HG02852 (cell line): ENCODE data around the gene CBX6.

ENCODE experiments used
- ATAC-seq: cut with Tn5 transposase; IDR thresholded peaks from one replicate; pipeline ENCODE4 v1.9.1; 2021; ENCODE audit warnings: mild to moderate bottlenecking, moderate library complexity; ENCODE audit not compliant: unreplicated experiment

CBX6 gene

DNA sequence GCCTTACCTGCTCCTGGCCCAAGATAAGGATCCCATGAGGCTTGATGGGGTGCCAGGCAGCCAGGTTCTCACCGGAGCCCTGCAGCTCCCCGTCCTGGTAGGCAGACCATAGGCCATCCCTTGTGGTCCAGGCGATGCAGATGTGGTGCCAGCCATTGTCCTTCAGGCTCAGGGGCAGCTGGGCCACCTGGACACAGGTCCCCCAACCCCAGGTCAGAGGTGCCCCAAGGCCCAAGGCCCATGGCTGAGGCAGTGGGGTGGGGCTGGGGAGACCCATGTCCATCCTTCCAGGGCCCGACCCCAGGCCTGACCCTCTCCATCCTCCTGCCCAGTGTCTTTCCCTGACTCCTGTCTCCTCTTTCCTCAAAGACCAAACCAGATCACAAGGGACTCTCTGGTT lies 48.9 kb downstream of the CBX6 start:
- no peak for ATAC-seq

DNA sequence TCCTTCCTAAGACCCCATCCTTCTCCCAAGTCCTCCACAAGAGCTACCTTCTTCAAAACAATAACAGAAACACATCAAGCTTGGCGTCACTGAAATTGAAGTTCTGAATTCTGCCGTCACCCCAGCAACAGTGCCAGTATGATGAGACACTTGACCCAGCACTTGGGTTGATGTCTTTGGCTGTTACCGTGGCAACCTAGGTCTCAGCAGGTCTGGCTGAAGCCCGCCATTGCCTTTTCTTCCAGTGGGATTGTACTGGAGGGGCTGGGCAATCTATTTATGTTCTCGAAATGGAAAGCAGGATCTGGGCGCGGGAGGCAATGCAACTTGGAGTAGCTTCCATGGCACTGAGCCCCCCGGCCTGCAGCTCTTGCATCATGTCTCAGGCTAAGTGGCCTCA lies 52.0 kb downstream of the CBX6 start:
- ATAC-seq, result no peak

DNA sequence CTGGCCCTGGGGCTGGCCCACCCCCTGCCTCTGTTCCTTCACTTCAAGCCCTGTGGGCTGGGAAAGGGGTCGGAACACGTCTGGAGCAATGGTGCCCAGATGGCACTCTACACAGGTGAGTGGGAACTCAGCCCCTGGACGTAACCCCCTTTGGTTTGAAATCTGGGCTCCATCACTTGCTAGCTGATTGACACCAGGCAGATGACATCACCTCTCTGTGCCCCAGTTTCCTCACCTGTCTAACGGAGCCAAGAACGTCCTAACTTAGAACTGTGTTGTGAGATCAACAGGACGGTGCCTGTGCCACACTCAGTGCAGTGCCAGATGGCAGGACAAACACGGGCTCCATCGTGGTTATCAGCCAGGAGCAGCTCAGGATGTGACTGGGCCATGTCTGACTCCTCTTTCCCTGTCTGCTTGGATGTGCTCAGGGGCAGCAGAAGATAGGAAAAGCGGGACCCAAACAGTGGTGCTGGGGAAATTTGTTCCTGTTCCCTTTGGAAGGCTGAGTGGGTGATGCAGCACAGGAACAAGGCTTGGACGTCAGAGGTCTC lies 52.6 kb downstream of the CBX6 start:
- no peak for ATAC-seq

DNA sequence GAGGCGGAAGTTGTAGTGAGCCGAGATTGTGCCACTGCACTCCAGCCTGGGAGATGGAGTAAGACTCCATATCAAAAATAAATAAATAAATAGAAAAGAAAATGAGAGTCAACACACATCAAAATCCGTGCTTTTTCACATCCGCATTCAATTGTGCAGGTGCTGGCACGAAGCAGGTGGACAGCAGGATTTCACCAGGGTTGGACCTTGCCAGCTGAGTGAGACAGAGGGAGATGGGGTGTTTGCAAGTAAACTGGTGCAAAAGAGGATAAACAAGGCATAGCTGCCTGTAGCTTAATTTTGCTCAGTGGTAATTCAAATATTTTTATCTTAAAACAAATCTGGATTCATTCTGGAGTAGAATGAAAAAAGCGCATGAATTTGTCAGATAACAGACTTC lies 54.8 kb downstream of the CBX6 start:
- ATAC-seq, result no peak

DNA sequence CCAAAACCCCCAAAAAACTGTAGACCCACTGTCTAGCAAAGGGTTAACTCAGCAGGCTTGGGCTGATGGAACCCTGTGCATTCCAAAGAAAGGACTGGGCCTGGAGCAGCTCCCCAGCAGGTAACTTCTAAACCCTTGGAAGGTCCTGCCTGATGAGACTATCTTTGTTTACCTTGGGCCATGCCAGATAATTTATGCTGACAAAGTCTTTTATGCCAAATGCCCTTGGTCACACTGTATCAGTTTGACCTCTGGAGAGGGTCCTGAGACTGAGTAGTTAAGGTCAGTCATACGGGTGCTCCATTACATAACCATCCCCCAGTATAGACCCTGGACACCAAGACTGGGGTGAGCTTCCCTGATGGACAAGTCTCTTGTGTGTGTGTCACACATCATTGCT lies 56.2 kb downstream of the CBX6 start:
- no peak for ATAC-seq
